ENCODE measurements around the gene SVOP.
"Not testable (repeated sequence)": the region's sequence is repeated elsewhere in the genome, so short reads cannot be mapped to it uniquely, and the experiment has no call there.

Gene SVOP

GRCh38 chr12:109029411-109029810, 8.5 kb upstream of the SVOP start:
- no peak for DNase-seq

DNA sequence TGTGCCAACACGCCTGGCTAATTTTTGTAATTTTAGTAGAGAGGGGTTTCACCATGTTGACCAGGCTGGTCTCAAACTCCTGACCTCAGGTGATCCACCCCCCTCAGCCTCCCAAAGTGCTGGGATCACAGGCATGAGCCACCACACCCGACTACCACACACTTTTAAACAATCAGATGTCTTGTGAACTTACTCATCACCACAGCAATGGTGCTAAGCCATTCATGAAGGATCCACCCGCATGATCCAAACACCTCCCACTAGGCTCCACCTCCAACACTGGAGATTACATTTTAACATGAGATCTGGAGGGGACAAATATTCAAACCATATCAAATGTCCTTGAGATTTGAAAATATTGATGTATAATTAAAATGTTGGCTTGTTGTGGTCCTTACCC, 7.8 kb upstream of the SVOP start:
- DNase-seq = not testable (repeated sequence)

DNA sequence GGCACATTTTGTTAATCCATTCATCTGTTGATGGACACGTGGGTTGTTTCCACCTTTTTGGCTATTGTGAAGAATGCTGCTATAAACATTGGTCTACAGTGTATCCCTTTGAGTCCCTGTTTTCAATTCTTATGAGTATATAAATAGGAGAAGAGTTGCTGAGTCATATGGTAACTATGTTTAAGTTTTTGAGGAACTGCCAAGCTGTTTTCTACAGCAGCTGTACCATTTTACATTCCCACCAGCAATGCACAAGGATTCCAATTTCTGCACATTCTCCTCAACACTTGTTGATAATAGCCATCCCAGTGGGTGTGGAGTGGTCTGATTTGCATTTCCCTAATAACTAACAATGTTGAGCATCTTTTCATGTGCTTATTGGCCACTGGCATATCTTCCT, 6.9 kb upstream of the SVOP start:
- no peak for DNase-seq

GRCh38 chr12:109020146-109020795, 597 bp downstream of the SVOP start:
- DNase-seq = peak; percentile 32

GRCh38 chr12:109018296-109018695, 2.6 kb downstream of the SVOP start:
- DNase-seq = no peak

GRCh38 chr12:109016978-109017377, 3.9 kb downstream of the SVOP start:
- no peak for DNase-seq

DNA sequence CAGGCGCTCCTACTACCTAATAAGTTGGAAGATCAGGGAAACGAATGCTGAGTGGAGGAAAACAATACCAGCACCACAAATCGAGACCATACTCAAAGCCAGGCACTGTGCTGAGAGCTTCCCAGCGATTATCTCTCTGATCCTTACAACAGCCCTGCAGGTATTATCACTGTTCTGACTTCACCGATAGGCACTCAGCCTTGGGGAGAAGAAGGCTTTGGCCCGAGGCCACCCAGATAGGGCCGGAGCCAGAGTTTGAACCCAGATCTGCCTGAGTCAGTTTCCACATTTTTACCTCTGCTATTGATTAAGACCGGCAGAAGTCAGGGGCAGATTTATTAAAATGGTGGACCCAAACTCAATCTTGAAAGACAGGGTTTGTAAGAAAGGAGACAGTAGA, 4.9 kb downstream of the SVOP start:
- DNase-seq = no peak

DNA sequence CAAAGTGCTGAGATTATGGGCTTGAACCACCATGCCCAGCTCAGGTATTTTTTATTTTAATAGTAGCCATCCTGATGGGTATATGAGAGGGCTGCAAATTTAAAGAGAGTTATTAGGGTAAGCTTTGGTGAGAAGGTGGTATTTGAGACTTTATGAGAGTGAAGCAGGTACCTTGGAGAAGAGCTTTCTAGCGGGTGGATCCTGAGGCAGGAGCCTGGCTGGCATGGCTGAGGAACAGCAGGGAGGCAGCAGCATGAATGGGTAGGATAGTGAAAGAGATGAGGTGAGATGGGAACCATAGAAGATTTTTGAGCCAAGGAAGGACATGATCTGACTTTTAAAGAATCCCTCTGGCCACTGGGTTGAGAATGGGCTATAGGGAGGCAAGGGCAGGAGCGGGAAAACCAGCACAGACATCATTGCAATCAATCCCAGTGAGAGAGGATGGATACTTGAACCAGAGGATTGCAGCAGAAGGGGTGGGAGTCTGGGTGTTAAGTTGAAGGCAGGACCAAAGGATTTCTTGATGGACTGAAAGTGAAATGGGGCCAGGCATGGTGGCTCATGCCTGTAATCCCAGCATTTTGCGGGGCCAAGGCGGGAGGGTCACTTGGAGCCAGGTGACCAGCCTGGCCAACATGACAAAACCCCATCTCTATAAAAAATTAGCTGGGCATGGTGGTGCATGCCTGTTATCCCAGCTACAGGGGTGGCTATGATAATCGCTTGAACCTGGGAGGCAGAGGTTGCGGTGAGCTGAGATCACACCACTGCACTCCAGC, 5.7 kb downstream of the SVOP start:
- DNase-seq = no peak

DNA sequence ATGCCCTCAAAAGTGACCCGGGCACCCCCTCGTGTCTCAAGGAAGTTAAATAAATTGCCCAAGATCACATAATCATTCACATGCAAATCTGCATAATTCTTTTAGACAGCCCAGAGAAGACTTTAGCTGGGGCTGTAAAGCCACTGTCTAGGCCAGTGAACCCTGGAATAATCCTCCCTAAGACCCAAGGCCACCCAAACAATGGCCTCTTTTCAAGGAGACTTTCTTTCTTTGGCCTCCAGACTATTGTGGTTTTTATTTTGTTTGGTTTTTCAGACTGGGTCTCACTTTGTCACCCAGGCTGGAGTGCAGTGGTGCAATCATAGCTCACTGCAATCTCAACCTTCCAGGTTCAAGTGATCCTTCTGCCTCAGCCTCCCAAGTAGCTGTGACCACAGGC, 10.6 kb downstream of the SVOP start:
- DNase-seq = no peak

GRCh38 chr12:109009766-109010165, 11.1 kb downstream of the SVOP start:
- DNase-seq = no peak

DNA sequence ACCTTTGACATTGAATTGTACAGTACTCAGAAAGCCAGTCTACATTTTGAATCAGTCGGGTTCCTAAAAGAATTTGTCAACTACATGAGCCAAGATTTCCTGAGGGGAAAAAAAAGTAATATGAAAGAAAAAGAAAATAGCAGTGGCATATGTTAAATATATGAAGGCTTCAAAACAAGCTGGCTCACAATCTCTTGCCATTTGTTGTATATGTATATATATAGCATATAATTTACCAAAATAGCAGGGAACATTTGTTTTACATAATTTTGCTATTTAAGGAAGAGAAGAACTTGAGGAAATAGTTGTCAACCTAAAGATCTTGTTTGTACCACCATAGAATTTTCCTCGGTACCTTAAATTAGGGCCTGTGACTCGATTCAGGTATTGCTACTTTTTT, 16.9 kb downstream of the SVOP start:
- no peak for DNase-seq

DNA sequence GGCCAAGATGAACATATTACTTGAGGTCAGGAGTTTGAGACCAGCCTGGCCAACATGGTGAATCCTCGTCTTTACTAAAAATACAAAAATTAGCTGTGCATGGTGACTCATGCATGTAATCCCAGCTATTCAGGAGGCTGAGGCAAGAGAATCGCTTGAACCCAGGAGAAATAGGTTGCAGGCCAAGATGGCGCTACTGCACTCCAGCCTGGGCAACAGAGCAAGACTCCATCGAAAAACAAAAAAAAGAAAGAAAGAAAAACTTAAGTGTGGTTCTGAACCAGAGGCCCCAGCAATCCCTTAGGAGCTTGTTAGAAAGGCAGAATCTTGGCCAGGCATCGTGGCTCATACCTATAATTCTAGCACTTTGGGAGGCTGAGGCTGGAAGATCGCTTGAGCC, 24.5 kb downstream of the SVOP start:
- no peak for DNase-seq

GRCh38 chr12:108995370-108995992, 25.4 kb downstream of the SVOP start:
- no peak for DNase-seq

DNA sequence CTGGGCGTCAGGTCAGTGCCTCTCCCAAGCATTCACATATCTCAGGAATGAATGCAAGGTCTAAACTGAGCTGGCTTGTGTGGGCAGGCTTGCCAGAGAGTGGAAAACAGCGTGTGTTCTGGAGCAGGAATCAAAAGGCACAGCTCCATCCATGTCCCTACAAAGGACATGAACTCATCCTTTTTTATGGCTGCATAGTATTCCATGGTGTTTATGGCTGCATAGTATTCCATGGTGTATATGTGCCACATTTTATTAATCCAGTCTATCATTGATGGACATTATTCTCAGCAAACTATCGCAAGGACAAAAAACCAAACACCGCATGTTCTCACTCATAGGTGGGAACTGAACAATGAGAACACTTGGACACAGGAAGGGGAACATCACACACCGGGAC, 30.8 kb downstream of the SVOP start:
- DNase-seq = not testable (repeated sequence)

- DNase-seq = no peak
These were observed 31.5 kb downstream of the SVOP start for GRCh38 chr12:108989376-108989775.

- DNase-seq = no peak
These were observed 35.1 kb downstream of the SVOP start for GRCh38 chr12:108985750-108986149.

DNA sequence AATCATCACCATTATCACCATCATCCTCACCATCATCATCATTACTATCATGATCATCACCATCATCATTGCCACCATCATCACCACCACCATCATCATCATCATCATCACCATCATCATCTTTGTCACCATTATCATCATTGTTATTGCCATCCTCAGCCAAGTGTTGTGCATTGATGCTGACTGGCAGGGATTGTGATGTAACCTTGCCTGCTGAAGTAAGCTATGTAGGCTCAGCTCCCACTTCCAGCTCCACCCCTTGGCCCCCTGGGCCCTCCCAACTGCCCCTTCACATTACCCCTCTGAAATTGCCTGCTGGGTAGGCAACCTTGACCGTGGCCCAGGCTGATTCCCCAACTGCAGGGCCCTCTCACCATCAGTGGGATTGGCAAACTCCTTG, 37.6 kb downstream of the SVOP start:
- DNase-seq = no peak

- no peak for DNase-seq
These were observed 38.1 kb downstream of the SVOP start for GRCh38 chr12:108982621-108983219.

- no peak for DNase-seq
These were observed 39.0 kb downstream of the SVOP start for GRCh38 chr12:108981835-108982234.

DNA sequence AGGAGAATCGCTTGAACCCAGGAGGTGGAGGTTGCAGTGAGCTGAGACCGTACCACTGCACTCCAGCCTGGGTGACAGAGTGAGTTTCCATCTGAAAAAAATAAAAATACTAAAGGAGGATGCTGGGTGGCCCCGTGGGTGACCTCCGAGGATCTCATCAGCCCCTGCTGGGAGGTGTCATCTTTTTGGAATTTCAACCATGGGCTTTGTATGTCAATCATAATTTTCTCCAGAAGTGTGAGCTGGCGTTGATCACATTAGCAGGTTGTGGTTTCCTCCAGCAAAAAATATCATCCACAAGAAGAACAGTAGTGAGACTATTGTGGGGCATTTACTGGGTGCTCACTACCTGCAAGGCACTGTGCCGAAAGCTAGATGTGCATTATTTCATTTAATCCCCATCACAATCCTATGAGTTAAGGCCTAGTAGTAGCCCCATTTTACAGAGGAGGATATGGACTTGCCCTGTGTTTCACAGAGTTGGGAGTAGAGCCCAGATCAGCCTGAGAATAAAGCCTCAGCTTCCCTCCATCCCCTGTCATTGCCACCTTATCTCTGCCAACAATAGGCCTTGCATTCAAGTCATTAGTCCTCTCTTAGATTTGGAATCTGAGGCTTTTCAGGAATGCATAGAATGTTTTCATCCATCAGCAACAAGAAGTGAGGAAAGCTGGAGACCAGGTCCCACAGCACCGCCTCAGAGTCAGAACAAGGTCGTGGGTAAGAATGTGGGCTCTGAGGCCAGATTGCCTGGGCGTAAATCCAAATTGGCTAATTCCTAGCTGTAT, 39.8 kb downstream of the SVOP start:
- DNase-seq = no peak

GRCh38 chr12:108977360-108977759, 43.5 kb downstream of the SVOP start:
- DNase-seq = no peak

GRCh38 chr12:108975024-108975593, 45.8 kb downstream of the SVOP start:
- no peak for DNase-seq

Measured in NCI-H1694 (cell line).